ENCODE results near the gene FBN3.

- TF ChIP-seq POLR2AphosphoS5 (IDR thresholded peaks at IDR 0.05; ENCODE audit: low read depth, low read length) (no peak), CTCF (IDR thresholded peaks at IDR 0.05) (no peak), REST (IDR thresholded peaks at IDR 0.05; ENCODE audit: insufficient read depth in 1 of 2, low read depth in 2 of 2, low read length in 1 of 2) (no peak)
Measured at GRCh38 chr19:8109890-8110662, 39.3 kb downstream of the FBN3 start.

Measured in Panc1 (cell line).